ENCODE measurements around the gene COL1A1.

Gene COL1A1

DNA sequence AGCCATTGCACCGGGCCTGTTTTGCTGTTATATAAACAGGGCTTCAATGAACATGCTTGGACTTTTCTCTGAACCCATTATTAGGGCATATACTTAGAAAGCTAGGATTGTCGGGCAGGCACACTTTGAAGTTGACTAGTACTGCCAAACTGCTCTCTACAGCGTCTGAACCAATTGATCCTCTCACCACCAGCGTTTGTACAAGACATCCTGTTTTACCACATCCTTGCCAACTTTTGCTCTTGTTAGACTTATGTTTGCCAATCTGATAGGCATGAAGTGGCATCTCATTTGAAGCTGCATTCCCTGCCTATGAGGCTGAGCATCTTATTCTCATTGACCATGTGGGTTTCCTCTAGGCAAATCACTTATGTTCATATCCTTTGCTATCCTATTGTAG, 43.5 kb downstream of the COL1A1 start:
- in situ Hi-C loops (cut with MboI; ENCODE audit: low sequenced_read_pairs), result no loop called here

GRCh38 chr17:50155115-50155819, 46.2 kb downstream of the COL1A1 start:
- in situ Hi-C loops (cut with MboI; ENCODE audit: low sequenced_read_pairs), result no loop called here

- in situ Hi-C loops (cut with MboI; ENCODE audit: low sequenced_read_pairs), result no loop called here
These were observed 46.8 kb downstream of the COL1A1 start for GRCh38 chr17:50154604-50155003.

DNA sequence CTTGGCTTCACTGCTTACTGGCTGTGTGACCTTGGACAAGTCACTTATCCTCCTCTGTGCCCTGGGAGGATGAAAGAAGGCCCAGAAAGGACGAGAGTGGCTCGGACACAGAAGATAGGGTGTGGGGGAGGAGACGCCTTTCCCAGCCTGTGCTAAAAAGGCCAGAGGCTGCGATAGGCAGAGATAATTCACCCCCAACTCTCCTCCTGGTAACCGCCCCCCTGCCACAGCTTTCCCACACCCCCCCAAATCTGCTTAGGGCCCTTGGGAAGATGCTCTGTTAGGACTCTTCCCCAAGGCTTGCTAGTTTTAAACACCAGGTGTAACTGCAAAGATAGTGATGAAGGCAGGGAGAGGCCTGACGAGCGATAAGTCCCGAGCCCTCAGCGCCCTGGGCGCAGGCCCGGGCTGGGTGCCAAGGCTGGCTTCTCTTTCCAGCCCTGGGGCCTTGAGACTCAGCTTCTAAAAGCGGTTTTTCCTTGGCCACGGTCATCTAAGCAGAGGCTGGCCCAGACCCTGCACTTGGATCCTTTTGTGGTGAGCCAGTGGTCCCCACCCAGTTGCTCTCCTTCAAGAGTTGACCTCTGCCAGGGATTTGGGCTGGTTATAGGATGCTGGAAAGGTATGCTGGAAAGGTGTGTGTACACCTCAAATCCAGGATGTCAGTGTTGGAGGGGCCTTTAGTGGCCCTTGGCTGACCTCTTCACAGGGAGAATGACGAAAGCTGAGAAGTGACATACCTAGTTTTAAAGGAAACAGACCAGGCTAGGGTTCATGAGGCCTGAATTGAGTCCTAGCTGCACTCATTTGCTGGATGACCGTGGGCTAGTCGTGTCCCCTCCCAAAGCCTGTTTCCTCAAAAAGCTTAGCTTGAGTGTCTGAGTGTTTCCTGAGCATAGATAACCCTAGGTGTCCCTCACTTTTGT, 47.5 kb downstream of the COL1A1 start:
- in situ Hi-C loops (cut with MboI; ENCODE audit: low sequenced_read_pairs), result no loop called here

GRCh38 chr17:50152736-50153135, 48.7 kb downstream of the COL1A1 start:
- in situ Hi-C loops (cut with MboI; ENCODE audit: low sequenced_read_pairs), result no loop called here

DNA sequence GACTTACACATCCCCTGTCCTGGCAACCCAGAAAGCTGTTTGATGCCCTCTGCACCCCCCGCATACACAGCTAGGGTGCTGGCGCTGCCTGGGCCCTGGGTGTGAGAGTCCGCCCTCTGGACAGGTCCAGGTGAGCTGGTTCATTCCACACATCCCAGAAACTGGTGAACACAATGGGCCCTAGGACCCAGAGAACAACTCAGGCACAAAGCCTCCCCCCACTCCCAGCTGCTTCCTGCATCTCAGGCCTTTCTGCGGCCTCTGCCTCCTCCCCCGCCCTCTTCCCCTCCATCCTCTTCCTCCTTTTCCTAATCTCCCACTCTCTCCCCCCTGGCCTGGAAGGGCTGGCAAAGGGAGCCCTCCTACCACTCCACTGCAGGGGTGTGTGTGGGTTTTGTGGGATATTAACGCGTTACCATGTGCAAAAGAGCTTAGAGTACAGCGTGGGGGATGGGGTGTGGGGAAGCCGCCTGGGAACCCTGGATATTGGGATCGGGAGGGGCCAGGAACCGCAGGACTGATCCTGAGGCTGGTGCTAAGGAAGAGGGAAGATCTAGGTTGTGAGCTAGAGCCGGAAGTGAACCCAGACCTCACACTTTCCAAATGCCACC, 49.4 kb downstream of the COL1A1 start:
- in situ Hi-C loops (cut with MboI; ENCODE audit: low sequenced_read_pairs), result no loop called here

- in situ Hi-C loops (cut with MboI; ENCODE audit: low sequenced_read_pairs), result no loop called here
These were observed 50.1 kb downstream of the COL1A1 start for GRCh38 chr17:50151041-50151936.

- in situ Hi-C loops (cut with MboI; ENCODE audit: low sequenced_read_pairs), result no loop called here
These were observed 50.9 kb downstream of the COL1A1 start, which contains the start of gene PPP1R9B for GRCh38 chr17:50150354-50151040. PPP1R9B (minus strand) TSS chr17:50150677; CDS start chr17:50150513, 164 bp downstream.

DNA sequence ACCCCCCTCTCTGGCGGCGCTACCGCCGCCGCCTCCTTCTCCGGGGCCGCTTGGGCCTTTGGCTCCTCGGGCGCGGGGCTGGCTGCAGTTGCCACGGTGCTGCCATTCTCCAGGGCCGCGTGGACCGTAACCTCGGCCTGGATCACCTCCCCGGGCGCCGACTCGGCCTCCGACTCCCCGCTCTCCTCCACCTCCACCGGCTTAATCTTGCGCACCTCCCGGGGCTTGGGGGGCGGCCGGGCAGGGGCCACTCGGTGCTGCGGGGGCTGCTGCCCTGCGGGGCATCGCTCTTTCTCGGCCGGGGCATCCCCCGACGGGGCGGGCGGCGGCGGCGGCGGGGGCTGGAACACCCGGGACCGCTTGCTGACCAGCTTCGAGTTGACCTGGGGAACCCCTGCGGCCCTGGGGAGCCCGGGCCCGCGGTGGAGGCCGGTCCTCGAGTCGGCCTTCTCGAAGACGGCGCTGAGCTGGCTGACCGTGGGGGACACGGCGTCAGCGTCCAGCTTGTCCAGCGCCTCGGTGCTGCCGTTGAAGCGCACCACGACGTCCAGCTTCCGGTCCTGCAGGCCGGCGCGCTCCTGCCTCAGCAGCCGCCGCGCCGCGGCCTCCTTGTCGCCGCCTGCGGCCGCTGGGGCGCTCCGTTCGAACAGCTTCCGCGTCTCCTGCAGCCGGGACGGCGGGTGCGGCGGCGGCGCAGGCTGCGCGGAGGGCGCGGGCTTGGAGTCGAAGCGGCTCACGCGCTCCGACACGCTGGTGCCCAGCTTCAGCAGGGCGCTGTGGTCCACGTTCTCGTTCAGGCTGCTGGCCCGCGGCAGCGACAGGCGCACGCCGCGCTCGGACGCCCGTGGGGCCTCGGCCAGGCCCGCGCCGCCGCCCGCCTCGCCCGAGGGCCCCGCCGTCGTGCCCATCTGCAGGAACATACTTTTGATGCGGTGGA, 51.7 kb downstream of the COL1A1 start:
- in situ Hi-C loops (cut with MboI; ENCODE audit: low sequenced_read_pairs), result no loop called here

GRCh38 chr17:50149091-50149416, 52.4 kb downstream of the COL1A1 start:
- in situ Hi-C loops (cut with MboI; ENCODE audit: low sequenced_read_pairs), result no loop called here

DNA sequence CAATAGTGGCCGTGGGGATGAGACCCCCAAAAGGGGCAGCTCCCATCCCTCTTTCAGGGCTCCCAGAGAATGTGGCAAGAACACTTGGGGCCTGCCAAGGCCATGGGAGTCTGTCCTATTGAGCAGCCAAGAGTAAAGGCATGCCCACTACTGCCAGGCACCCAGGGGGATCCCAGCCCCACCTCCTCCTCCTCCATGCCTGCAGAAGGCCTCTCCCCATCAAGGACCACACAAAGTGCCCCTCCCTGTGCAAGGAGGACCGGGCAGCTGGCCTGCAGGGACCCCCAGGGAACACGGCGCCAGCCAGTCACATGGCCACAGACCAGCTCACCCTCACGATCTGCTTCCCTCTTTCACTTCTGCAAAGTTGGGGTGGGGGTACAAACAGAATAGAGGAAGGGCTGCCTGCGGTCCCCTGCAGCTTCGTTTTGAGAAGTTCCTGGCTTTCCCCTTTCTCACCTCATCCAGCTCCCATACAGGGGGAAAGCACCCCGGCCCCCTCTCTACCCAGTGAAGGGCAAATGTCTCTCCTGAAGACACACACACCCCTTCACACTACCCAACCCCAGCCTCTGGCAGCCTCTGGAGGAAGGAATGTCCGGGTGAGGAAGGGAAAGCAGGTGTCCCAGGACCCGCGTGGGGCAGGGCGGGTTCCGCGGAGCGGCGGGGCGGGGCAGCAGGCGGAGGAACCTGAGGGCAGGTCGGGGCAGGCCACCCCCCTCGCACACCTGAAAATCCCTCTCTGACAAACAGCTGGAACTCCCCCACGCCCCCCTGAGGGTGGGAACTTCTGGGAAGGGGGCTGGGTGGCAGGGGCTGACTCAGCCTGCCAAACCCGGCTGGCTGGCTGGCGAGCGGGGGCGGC, 53.0 kb downstream of the COL1A1 start:
- in situ Hi-C loops (cut with MboI; ENCODE audit: low sequenced_read_pairs), result no loop called here

DNA sequence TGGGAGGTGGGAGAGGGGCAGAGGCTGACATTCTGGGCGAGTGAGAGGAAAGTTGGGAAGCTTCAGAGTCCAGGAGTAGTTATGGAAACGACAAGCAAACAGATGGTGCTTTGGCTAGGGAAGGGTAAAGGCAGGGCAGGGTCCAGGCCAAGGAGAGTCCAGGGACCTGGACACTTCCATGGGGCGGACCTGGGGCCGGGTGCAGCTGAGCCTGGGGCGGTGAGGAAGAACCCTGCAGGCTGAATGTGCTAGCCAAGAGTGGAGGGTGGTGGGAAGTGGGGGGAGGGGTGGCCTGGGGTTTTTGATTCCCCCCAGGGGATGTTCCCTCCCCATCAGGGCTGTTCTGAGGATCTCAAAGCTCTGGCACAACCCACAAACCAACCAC, 53.6 kb downstream of the COL1A1 start:
- in situ Hi-C loops (cut with MboI; ENCODE audit: low sequenced_read_pairs), result no loop called here

DNA sequence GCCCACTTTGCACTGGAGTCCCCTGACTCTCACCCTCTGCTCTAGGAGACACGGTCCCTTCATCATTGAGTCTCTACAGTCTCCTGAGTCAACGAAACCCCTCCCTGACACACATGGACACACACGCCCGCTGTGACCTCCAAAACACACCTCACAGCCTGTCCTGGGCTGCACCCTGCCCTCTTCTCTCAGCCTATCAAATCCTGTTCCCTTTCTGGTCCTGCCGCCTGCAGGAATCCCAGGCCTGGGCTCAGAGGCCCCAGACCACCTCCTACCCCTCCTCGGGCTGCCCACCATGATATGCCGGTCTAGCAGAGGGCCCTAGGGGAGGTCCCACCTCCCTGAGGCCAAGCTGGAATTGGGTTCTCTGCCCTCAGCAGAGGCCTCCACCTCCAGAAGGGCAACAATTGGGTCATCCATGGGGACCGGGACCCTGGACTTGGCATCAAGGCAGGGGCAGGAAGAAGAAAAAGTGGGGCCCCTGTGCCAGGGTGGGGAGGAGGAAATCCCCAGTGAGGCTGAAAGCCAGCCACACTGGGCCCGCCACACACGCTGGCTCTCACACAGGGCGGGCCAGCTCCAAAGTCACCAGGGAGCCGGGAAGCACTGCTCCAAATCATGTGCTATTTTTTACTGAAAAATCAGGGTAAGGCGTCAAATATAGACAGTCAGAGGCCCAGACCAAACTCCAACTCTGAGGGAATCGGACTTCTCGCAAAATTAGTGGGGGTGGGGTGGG, 54.3 kb downstream of the COL1A1 start:
- in situ Hi-C loops (cut with MboI; ENCODE audit: low sequenced_read_pairs), result no loop called here

DNA sequence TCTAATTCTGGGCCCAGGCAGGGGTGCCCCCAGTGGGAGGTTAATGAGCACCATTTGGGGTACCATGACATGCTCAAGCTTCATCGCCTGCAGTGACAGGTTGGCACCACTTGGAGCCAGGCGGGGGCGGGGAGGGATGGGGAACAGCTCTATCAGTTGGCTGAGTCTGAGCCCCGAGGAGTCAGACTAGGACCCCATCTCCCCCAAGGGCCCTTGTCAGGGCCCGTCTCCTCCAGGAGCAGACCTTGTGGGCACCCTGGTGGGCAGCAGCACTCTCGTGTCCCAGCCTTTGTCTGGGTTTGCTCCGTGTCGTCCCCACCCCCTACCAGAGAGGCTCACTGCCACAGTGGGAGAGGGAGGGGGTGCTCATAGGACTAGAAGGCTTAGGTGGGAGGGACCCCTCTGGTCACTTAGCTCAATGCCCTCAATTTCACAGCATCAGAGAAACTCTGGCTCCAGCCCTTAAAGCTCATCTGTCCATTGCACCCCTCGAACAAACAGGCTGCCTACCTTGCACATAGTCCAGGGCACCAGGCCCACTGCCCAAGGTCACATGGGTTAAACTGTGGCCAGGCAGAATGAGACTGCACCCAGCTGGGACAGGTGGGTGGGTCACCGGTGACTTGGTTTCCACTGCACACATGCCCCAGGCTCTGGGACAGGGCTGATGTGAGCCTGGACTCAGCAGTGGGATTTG, 55.1 kb downstream of the COL1A1 start:
- in situ Hi-C loops (cut with MboI; ENCODE audit: low sequenced_read_pairs), result no loop called here

- in situ Hi-C loops (cut with MboI; ENCODE audit: low sequenced_read_pairs), result no loop called here
These were observed 55.8 kb downstream of the COL1A1 start for GRCh38 chr17:50145532-50146229.

GRCh38 chr17:50144845-50145531, 56.4 kb downstream of the COL1A1 start:
- in situ Hi-C loops (cut with MboI; ENCODE audit: low sequenced_read_pairs), result no loop called here

Data from HL-60/S4 treated with phorbol 12-myristate 13-acetate at 8.2 ng/mL for 4 days and 3 days (cell line).